ENCODE results near the gene TENT4A. TPM values are rescaled to one million over a fixed set of nuclear protein-coding genes. Genes with fewer than 3 reads are reported as not detected.
"Not testable (repeated sequence)": the region's sequence is repeated elsewhere in the genome, so short reads cannot be mapped to it uniquely, and the experiment has no call there.

Gene TENT4A
- total and polyA plus RNA-seq, 2 donors, result 8.4 to 18.7 TPM

- no peak overlapping the region for H3K4me3 ChIP-seq (ENCODE audit: low read length in 2 of 2)
- H3K9me3 ChIP-seq (ENCODE audit: control insufficient read depth in 2 of 2, insufficient read depth in 1 of 2, low read length in 1 of 2), result no peaks in the 10 kb centered on the region
- no peaks in the 10 kb centered on the region for H3K36me3 ChIP-seq (ENCODE audit: control insufficient read depth in 2 of 2, insufficient read depth in 2 of 2, low read length in 1 of 2)
- no peak for DNase-seq (ENCODE audit: low read depth in 6 of 9, low spot score in 9 of 9)
- H3K27me3 ChIP-seq (ENCODE audit: control insufficient read depth in 2 of 2, insufficient read depth in 1 of 2, low read length in 1 of 2), result peaks cover 0 to 7% of the 10 kb centered on the region in 2 donors
- WGBS, result 94% methylated on average over 11 of the region's 11 CpGs
- no peaks in the 10 kb centered on the region for H3K4me1 ChIP-seq (ENCODE audit: control insufficient read depth in 2 of 2, insufficient read depth in 2 of 2, low read length in 2 of 2)
- no peak overlapping the region for H3K27ac ChIP-seq (ENCODE audit: low read depth in 1 of 2, low read length in 1 of 2)
Measured at GRCh38 chr5:6772886-6773285, 59.7 kb downstream of the TENT4A start.

- no peak overlapping the region for H3K4me3 ChIP-seq (ENCODE audit: low read length in 2 of 2)
- H3K36me3 ChIP-seq (ENCODE audit: control insufficient read depth in 2 of 2, insufficient read depth in 2 of 2, low read length in 1 of 2), result no peaks in the 10 kb centered on the region
- DNase-seq (ENCODE audit: low read depth in 6 of 9, low spot score in 9 of 9), result no peak
- H3K4me1 ChIP-seq (ENCODE audit: control insufficient read depth in 2 of 2, insufficient read depth in 2 of 2, low read length in 2 of 2), result no peaks in the 10 kb centered on the region
- WGBS, result 84% methylated on average over 33 of the region's 46 CpGs
- H3K27ac ChIP-seq (ENCODE audit: low read depth in 1 of 2, low read length in 1 of 2), result no peak overlapping the region
- H3K9me3 ChIP-seq (ENCODE audit: control insufficient read depth in 2 of 2, insufficient read depth in 1 of 2, low read length in 1 of 2), result no peaks in the 10 kb centered on the region
- peaks cover 0 to 7% of the 10 kb centered on the region in 2 donors for H3K27me3 ChIP-seq (ENCODE audit: control insufficient read depth in 2 of 2, insufficient read depth in 1 of 2, low read length in 1 of 2)
Measured at GRCh38 chr5:6773342-6774035, 60.3 kb downstream of the TENT4A start.

- H3K4me3 ChIP-seq (ENCODE audit: low read length in 2 of 2); H3K9me3 ChIP-seq (ENCODE audit: control insufficient read depth in 2 of 2, insufficient read depth in 1 of 2, low read length in 1 of 2); H3K27me3 ChIP-seq (ENCODE audit: control insufficient read depth in 2 of 2, insufficient read depth in 1 of 2, low read length in 1 of 2); H3K36me3 ChIP-seq (ENCODE audit: control insufficient read depth in 2 of 2, insufficient read depth in 2 of 2, low read length in 1 of 2); H3K27ac ChIP-seq (ENCODE audit: low read depth in 1 of 2, low read length in 1 of 2); H3K4me1 ChIP-seq (ENCODE audit: control insufficient read depth in 2 of 2, insufficient read depth in 2 of 2, low read length in 2 of 2); DNase-seq (ENCODE audit: low read depth in 6 of 9, low spot score in 9 of 9): not testable (repeated sequence)
- 71% methylated on average over 15 of the region's 27 CpGs for WGBS
Measured at GRCh38 chr5:6774207-6774606, 61.0 kb downstream of the TENT4A start.

GRCh38 chr5:6774721-6775204 is 61.5 kb downstream of the TENT4A start:
- Histone ChIP-seq H3K4me3 (ENCODE audit: low read length in 2 of 2) (no peak overlapping the region), H3K36me3 (ENCODE audit: control insufficient read depth in 2 of 2, insufficient read depth in 2 of 2, low read length in 1 of 2) (no peaks in the 10 kb centered on the region), H3K27ac (ENCODE audit: low read depth in 1 of 2, low read length in 1 of 2) (no peak overlapping the region), H3K27me3 (ENCODE audit: control insufficient read depth in 2 of 2, insufficient read depth in 1 of 2, low read length in 1 of 2) (peaks cover 0 to 7% of the 10 kb centered on the region in 2 donors), H3K4me1 (ENCODE audit: control insufficient read depth in 2 of 2, insufficient read depth in 2 of 2, low read length in 2 of 2) (no peaks in the 10 kb centered on the region), H3K9me3 (ENCODE audit: control insufficient read depth in 2 of 2, insufficient read depth in 1 of 2, low read length in 1 of 2) (no peaks in the 10 kb centered on the region)
- DNase-seq (ENCODE audit: low read depth in 6 of 9, low spot score in 9 of 9), result no peak
- WGBS, result 33% methylated on average over 15 of the region's 15 CpGs

GRCh38 chr5:6775571-6775970 is 62.3 kb downstream of the TENT4A start:
- no peak overlapping the region for H3K4me3 ChIP-seq (ENCODE audit: low read length in 2 of 2)
- no peak for DNase-seq (ENCODE audit: low read depth in 6 of 9, low spot score in 9 of 9)
- no peak overlapping the region for H3K27ac ChIP-seq (ENCODE audit: low read depth in 1 of 2, low read length in 1 of 2)
- WGBS, result 25% methylated on average over 17 of the region's 17 CpGs
- no peaks in the 10 kb centered on the region for H3K4me1 ChIP-seq (ENCODE audit: control insufficient read depth in 2 of 2, insufficient read depth in 2 of 2, low read length in 2 of 2)
- no peaks in the 10 kb centered on the region for H3K9me3 ChIP-seq (ENCODE audit: control insufficient read depth in 2 of 2, insufficient read depth in 1 of 2, low read length in 1 of 2)
- H3K36me3 ChIP-seq (ENCODE audit: control insufficient read depth in 2 of 2, insufficient read depth in 2 of 2, low read length in 1 of 2), result no peaks in the 10 kb centered on the region
- H3K27me3 ChIP-seq (ENCODE audit: control insufficient read depth in 2 of 2, insufficient read depth in 1 of 2, low read length in 1 of 2), result peaks cover 0 to 7% of the 10 kb centered on the region in 2 donors

GRCh38 chr5:6780802-6781391 is 67.7 kb downstream of the TENT4A start:
- 95% methylated on average over 7 of the region's 7 CpGs for WGBS
- Histone ChIP-seq H3K27me3 (ENCODE audit: control insufficient read depth in 2 of 2, insufficient read depth in 1 of 2, low read length in 1 of 2) (no peaks in the 10 kb centered on the region), H3K9me3 (ENCODE audit: control insufficient read depth in 2 of 2, insufficient read depth in 1 of 2, low read length in 1 of 2) (no peaks in the 10 kb centered on the region), H3K4me3 (ENCODE audit: low read length in 2 of 2) (no peak overlapping the region), H3K4me1 (ENCODE audit: control insufficient read depth in 2 of 2, insufficient read depth in 2 of 2, low read length in 2 of 2) (no peaks in the 10 kb centered on the region), H3K36me3 (ENCODE audit: control insufficient read depth in 2 of 2, insufficient read depth in 2 of 2, low read length in 1 of 2) (no peaks in the 10 kb centered on the region), H3K27ac (ENCODE audit: low read depth in 1 of 2, low read length in 1 of 2) (no peak overlapping the region)
- peak in 2 of 9 donors; percentile 11 to 22 for DNase-seq (ENCODE audit: low read depth in 6 of 9, low spot score in 9 of 9)

GRCh38 chr5:6781716-6782115 is 68.5 kb downstream of the TENT4A start:
- Histone ChIP-seq H3K27ac (ENCODE audit: low read depth in 1 of 2, low read length in 1 of 2) (no peak overlapping the region), H3K9me3 (ENCODE audit: control insufficient read depth in 2 of 2, insufficient read depth in 1 of 2, low read length in 1 of 2) (no peaks in the 10 kb centered on the region), H3K36me3 (ENCODE audit: control insufficient read depth in 2 of 2, insufficient read depth in 2 of 2, low read length in 1 of 2) (no peaks in the 10 kb centered on the region), H3K4me1 (ENCODE audit: control insufficient read depth in 2 of 2, insufficient read depth in 2 of 2, low read length in 2 of 2) (no peaks in the 10 kb centered on the region), H3K4me3 (ENCODE audit: low read length in 2 of 2) (no peak overlapping the region), H3K27me3 (ENCODE audit: control insufficient read depth in 2 of 2, insufficient read depth in 1 of 2, low read length in 1 of 2) (no peaks in the 10 kb centered on the region)
- no peak for DNase-seq (ENCODE audit: low read depth in 6 of 9, low spot score in 9 of 9)
- WGBS, result 95% methylated on average over 3 of the region's 3 CpGs

- WGBS, result 96% methylated on average over 2 of the region's 2 CpGs
- Histone ChIP-seq H3K27ac (ENCODE audit: low read depth in 1 of 2, low read length in 1 of 2) (no peak overlapping the region), H3K27me3 (ENCODE audit: control insufficient read depth in 2 of 2, insufficient read depth in 1 of 2, low read length in 1 of 2) (no peaks in the 10 kb centered on the region), H3K4me1 (ENCODE audit: control insufficient read depth in 2 of 2, insufficient read depth in 2 of 2, low read length in 2 of 2) (no peaks in the 10 kb centered on the region), H3K4me3 (ENCODE audit: low read length in 2 of 2) (no peak overlapping the region), H3K9me3 (ENCODE audit: control insufficient read depth in 2 of 2, insufficient read depth in 1 of 2, low read length in 1 of 2) (no peaks in the 10 kb centered on the region), H3K36me3 (ENCODE audit: control insufficient read depth in 2 of 2, insufficient read depth in 2 of 2, low read length in 1 of 2) (no peaks in the 10 kb centered on the region)
- DNase-seq (ENCODE audit: low read depth in 6 of 9, low spot score in 9 of 9), result no peak
Measured at GRCh38 chr5:6783787-6784186, 70.6 kb downstream of the TENT4A start.

GRCh38 chr5:6784481-6784880 is 71.2 kb downstream of the TENT4A start:
- no peaks in the 10 kb centered on the region for H3K36me3 ChIP-seq (ENCODE audit: control insufficient read depth in 2 of 2, insufficient read depth in 2 of 2, low read length in 1 of 2)
- no peak overlapping the region for H3K27ac ChIP-seq (ENCODE audit: low read depth in 1 of 2, low read length in 1 of 2)
- no peaks in the 10 kb centered on the region for H3K27me3 ChIP-seq (ENCODE audit: control insufficient read depth in 2 of 2, insufficient read depth in 1 of 2, low read length in 1 of 2)
- no peak for DNase-seq (ENCODE audit: low read depth in 6 of 9, low spot score in 9 of 9)
- WGBS, result 95% methylated on average over 7 of the region's 7 CpGs
- no peak overlapping the region for H3K4me3 ChIP-seq (ENCODE audit: low read length in 2 of 2)
- H3K4me1 ChIP-seq (ENCODE audit: control insufficient read depth in 2 of 2, insufficient read depth in 2 of 2, low read length in 2 of 2), result no peaks in the 10 kb centered on the region
- no peaks in the 10 kb centered on the region for H3K9me3 ChIP-seq (ENCODE audit: control insufficient read depth in 2 of 2, insufficient read depth in 1 of 2, low read length in 1 of 2)

All from thymus (tissue), 11 donors.